IMR-90 (cell line): ENCODE data around the gene PRPS1L1. TPM values are rescaled to one million over a fixed set of nuclear protein-coding genes. Genes with fewer than 3 reads are reported as not detected.

ENCODE experiments used
- ATAC-seq: fragments of 200-7000 bp; cut with Tn5 transposase; 2 replicates; pipeline ENCODE4 v1.9.1; 2020; ENCODE audit warnings: low read depth, mild to moderate bottlenecking, moderate library complexity
- BruUV-seq: library from RNA; stranded (reverse); fragments of 400-500 nt; replicated peaks from 2 replicates; lab custom pipeline; 2021; lab: Mats Ljungman, UMichigan
- CTCF ChIA-PET: fragments of 300-600 bp; formaldehyde crosslinking; extraction: SDS; loops from one replicate; lab custom pipeline; 2021; ENCODE audit warnings: antibody characterized with exemption; lab: Yijun Ruan, JAX
- POLR2A ChIA-PET: fragments of 300-600 bp; sonication (Branson Sonifier 250); formaldehyde crosslinking; loops from one replicate; lab custom pipeline; 2022; ENCODE audit warnings: antibody characterized with exemption; ENCODE audit not compliant: unreplicated experiment; lab: Charles Lee
- DNase-seq: peaks from one replicate; pipeline ENCODE4 v3.0.0; 2013
- H2AFZ ChIP-seq: replicated peaks from 2 replicates; pipeline ENCODE3; 2013; ENCODE audit warnings: low read length, mild to moderate bottlenecking; ENCODE audit not compliant: poor library complexity
- H2AK5ac ChIP-seq: 2 replicates; pipeline ENCODE4 v1.6.1; 2013; ENCODE audit warnings: low read depth, low read length, inconsistent platforms
- H2AK9ac ChIP-seq: replicated peaks from 2 replicates; pipeline ENCODE3; 2013; ENCODE audit warnings: mild to moderate bottlenecking, low read depth, low read length, moderate library complexity; ENCODE audit not compliant: poor library complexity
- H2BK120ac ChIP-seq: 2 replicates; pipeline ENCODE4 v1.6.1; 2013; ENCODE audit warnings: low read depth, low read length, inconsistent platforms
- H2BK15ac ChIP-seq: 3 replicates; pipeline ENCODE4 v1.6.1; 2013; ENCODE audit warnings: low read depth, low read length, inconsistent platforms
- H2BK20ac ChIP-seq: 2 replicates; pipeline ENCODE4 v1.6.1; 2013; ENCODE audit warnings: low read depth, mild to moderate bottlenecking, inconsistent platforms, low read length, moderate library complexity
- H2BK5ac ChIP-seq: 2 replicates; pipeline ENCODE4 v1.6.1; 2013; ENCODE audit warnings: mild to moderate bottlenecking, low read depth, low read length, inconsistent platforms; ENCODE audit not compliant: poor library complexity, severe bottlenecking
- H3K14ac ChIP-seq: replicated peaks from 2 replicates; pipeline ENCODE4 v1.6.1; 2013; ENCODE audit warnings: low read depth, low read length, inconsistent platforms
- H3K18ac ChIP-seq: 2 replicates; pipeline ENCODE4 v1.6.1; 2013; ENCODE audit warnings: low read depth, low read length, control low read depth
- H3K23ac ChIP-seq: 2 replicates; pipeline ENCODE4 v1.6.1; 2013; ENCODE audit warnings: low read depth, low read length, inconsistent platforms
- H3K27ac ChIP-seq: 2 replicates; pipeline ENCODE4 v1.5.1; 2013; ENCODE audit warnings: mild to moderate bottlenecking, control low read depth, low read length; ENCODE audit not compliant: insufficient read depth
- H3K27me3 ChIP-seq: 2 replicates; pipeline ENCODE4 v1.6.1; 2013; ENCODE audit warnings: low read length; ENCODE audit not compliant: control insufficient read depth, insufficient read depth
- H3K36me3 ChIP-seq: 2 replicates; pipeline ENCODE4 v1.6.1; 2013; ENCODE audit warnings: low read length, mixed read lengths; ENCODE audit not compliant: control insufficient read depth, insufficient read depth
- H3K4ac ChIP-seq: 2 replicates; pipeline ENCODE4 v1.6.1; 2013; ENCODE audit warnings: low read depth, low read length, inconsistent platforms
- H3K4me1 ChIP-seq: 2 replicates; pipeline ENCODE4 v1.6.1; 2013; ENCODE audit warnings: low read length, mixed read lengths; ENCODE audit not compliant: control insufficient read depth, insufficient read depth
- H3K4me2 ChIP-seq: 2 replicates; pipeline ENCODE4 v1.6.1; 2013; ENCODE audit warnings: low read depth, mild to moderate bottlenecking, control low read depth, low read length, moderate library complexity
- H3K4me3 ChIP-seq: 2 replicates; pipeline ENCODE4 v1.5.1; 2013; ENCODE audit warnings: low read depth, mild to moderate bottlenecking, control low read depth, low read length, moderate library complexity; ENCODE audit not compliant: insufficient read depth
- H3K56ac ChIP-seq: 2 replicates; pipeline ENCODE4 v1.6.1; 2013; ENCODE audit warnings: low read length, inconsistent platforms; ENCODE audit not compliant: insufficient read depth; ENCODE audit errors: extremely low read depth
- H3K79me1 ChIP-seq, 2 experiments: 2 replicates each; pipeline ENCODE4 v1.6.1; 2013; ENCODE audit warnings: low read length in 2 of 2, inconsistent platforms in 1 of 2, low read depth in 1 of 2
- H3K9ac ChIP-seq: 2 replicates; pipeline ENCODE4 v1.6.1; 2013; ENCODE audit warnings: low read depth, low read length, control low read depth
- H3K9me1 ChIP-seq: 2 replicates; pipeline ENCODE4 v1.6.1; 2013; ENCODE audit warnings: low read length, inconsistent platforms; ENCODE audit not compliant: insufficient read depth
- H3K9me3 ChIP-seq: 2 replicates; pipeline ENCODE4 v1.6.1; 2013; ENCODE audit warnings: low read length; ENCODE audit not compliant: control insufficient read depth, insufficient read depth
- H4K20me1 ChIP-seq: 2 replicates; pipeline ENCODE4 v1.6.1; 2013; ENCODE audit warnings: low read length, inconsistent platforms; ENCODE audit not compliant: insufficient read depth
- H4K5ac ChIP-seq: 2 replicates; pipeline ENCODE4 v1.6.1; 2013; ENCODE audit warnings: mild to moderate bottlenecking, low read depth, low read length, control low read depth
- H4K8ac ChIP-seq, 2 experiments: 2 replicates each; pipeline ENCODE4 v1.6.1; 2013; ENCODE audit warnings: low read depth in 2 of 2, low read length in 2 of 2, control low read depth in 1 of 2, inconsistent platforms in 1 of 2
- H4K91ac ChIP-seq: 2 replicates; pipeline ENCODE4 v1.6.1; 2013; ENCODE audit warnings: low read depth, low read length, inconsistent platforms; ENCODE audit not compliant: insufficient read depth
- BHLHE40 ChIP-seq: fragments of 150-350 bp; IDR thresholded peaks from 2 replicates; pipeline ENCODE4 v1.6.1; 2016; ENCODE audit warnings: mild to moderate bottlenecking, low read depth, low read length
- CEBPB ChIP-seq: IDR thresholded peaks from 2 replicates; pipeline ENCODE4 v1.6.1; 2012; ENCODE audit warnings: low read depth, low read length, improper control_type of control experiment
- CHD1 ChIP-seq: IDR thresholded peaks from 2 replicates; pipeline ENCODE4 v1.6.1; 2012; ENCODE audit warnings: low read depth, low read length, improper control_type of control experiment
- CTCF ChIP-seq: conservative IDR thresholded peaks from 2 replicates; pipeline ENCODE4 v1.5.1; 2012; ENCODE audit warnings: mild to moderate bottlenecking, low read depth, low read length, improper control_type of control experiment
- FOS ChIP-seq: fragments of 150-350 bp; IDR thresholded peaks from 2 replicates; pipeline ENCODE4 v1.6.1; 2016; ENCODE audit warnings: low read depth, low read length
- MAFK ChIP-seq: IDR thresholded peaks from 2 replicates; pipeline ENCODE4 v1.6.1; 2012; ENCODE audit warnings: low read depth, low read length, improper control_type of control experiment
- MAZ ChIP-seq: IDR thresholded peaks from 2 replicates; pipeline ENCODE4 v1.6.1; 2012; ENCODE audit warnings: low read depth, mild to moderate bottlenecking, low read length, improper control_type of control experiment, moderate library complexity, borderline replicate concordance
- MXI1 ChIP-seq: IDR thresholded peaks from 2 replicates; pipeline ENCODE4 v1.6.1; 2012; ENCODE audit warnings: low read depth, mild to moderate bottlenecking, low read length, moderate library complexity, borderline replicate concordance
- NFE2L2 ChIP-seq: fragments of 150-350 bp; IDR thresholded peaks from 2 replicates; pipeline ENCODE4 v1.6.1; 2016; ENCODE audit warnings: low read depth, mild to moderate bottlenecking, low read length
- POLR2A ChIP-seq: IDR thresholded peaks from 2 replicates; pipeline ENCODE4 v1.6.1; 2012; ENCODE audit warnings: mild to moderate bottlenecking, low read depth, low read length
- RAD21 ChIP-seq: IDR thresholded peaks from 2 replicates; pipeline ENCODE4 v1.6.1; 2012; ENCODE audit warnings: low read length, improper control_type of control experiment
- RCOR1 ChIP-seq: IDR thresholded peaks from 2 replicates; pipeline ENCODE4 v1.6.1; 2012; ENCODE audit warnings: mild to moderate bottlenecking, low read length, improper control_type of control experiment; ENCODE audit not compliant: insufficient replicate concordance
- RFX5 ChIP-seq: IDR thresholded peaks from 2 replicates; pipeline ENCODE4 v1.8.0; 2012; ENCODE audit warnings: low read depth, mild to moderate bottlenecking, low read length, moderate library complexity
- SMC3 ChIP-seq: fragments of 150-350 bp; IDR thresholded peaks from 2 replicates; pipeline ENCODE4 v1.6.1; 2016; ENCODE audit warnings: low read depth, mild to moderate bottlenecking, antibody characterized with exemption, low read length, moderate library complexity
- dilution Hi-C: fragments of 300-500 bp; cut with HindIII; formaldehyde crosslinking; loops from one replicate; pipeline ENCODE4 v1.14.3; 2018; ENCODE audit warnings: low sequenced_read_pairs; ENCODE audit not compliant: unreplicated experiment
- in situ Hi-C: fragments of 300-500 bp; cut with MboI; formaldehyde crosslinking; loops from 3 replicates; pipeline ENCODE4 v1.14.3; 2019; ENCODE audit warnings: low sequenced_read_pairs, inconsistent platforms, mixed read lengths
- intact Hi-C: fragments of 100-400 bp; cut with micrococcal nuclease; formaldehyde crosslinking; loops from 2 replicates; pipeline ENCODE4 v1.10.0; 2022
- polyA plus RNA-seq, 3 experiments: library from polyadenylated mRNA; depleted of rRNA; stranded (reverse); fragments of >200 nt; gene quantifications; 2 replicates each; pipeline ENCODE4 v1.2.3, GENCODE V29; 2012; ENCODE audit warnings: low replicate concordance in 1 of 3
- total RNA-seq: library from RNA; depleted of rRNA; stranded (reverse); fragments of >200 nt; gene quantifications from 2 replicates; pipeline ENCODE4 v1.2.3, GENCODE V29; 2012
- TF ChIP-seq, protein P1 (sequence below): fragments of 150-350 bp; IDR thresholded peaks from 2 replicates; pipeline ENCODE4 v1.6.1; 2017; ENCODE audit warnings: mild to moderate bottlenecking, antibody characterized with exemption, low read length, low read depth
- TF ChIP-seq, protein P2 (sequence below): fragments of 150-350 bp; IDR thresholded peaks from 2 replicates; pipeline ENCODE4 v1.6.1; 2016; ENCODE audit warnings: low read depth, mild to moderate bottlenecking, low read length, moderate library complexity, borderline replicate concordance

Gene PRPS1L1
- total and polyA plus RNA-seq, 2 of the 4 experiments (the other 2 are of a cell fraction), result not detected

DNA sequence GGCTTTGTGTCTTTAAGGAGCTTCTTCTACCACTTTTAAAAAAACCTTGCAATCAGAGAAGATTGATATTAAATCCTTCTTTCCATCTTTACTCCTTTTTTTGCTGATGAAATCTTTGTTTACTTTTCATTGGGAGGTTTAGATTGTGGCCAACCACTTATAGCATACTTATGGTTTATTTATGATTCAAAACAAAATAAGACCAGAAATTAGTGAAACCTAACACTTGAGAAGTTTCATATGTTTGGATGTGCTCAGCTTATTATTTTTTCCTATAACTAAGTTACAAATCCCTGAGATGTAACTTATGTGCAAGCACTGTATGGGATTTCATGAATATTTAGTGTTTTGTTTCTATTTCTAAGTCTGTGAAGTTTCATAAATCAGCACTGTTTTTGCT, 13.5 kb upstream of the PRPS1L1 start:
- TF ChIP-seq RCOR1, result no peak
- no peak for TF ChIP-seq FOS
- no peak for TF ChIP-seq NFE2L2
- TF ChIP-seq CEBPB, result no peak
- no peak for TF ChIP-seq CTCF
- TF ChIP-seq, protein P1, sequence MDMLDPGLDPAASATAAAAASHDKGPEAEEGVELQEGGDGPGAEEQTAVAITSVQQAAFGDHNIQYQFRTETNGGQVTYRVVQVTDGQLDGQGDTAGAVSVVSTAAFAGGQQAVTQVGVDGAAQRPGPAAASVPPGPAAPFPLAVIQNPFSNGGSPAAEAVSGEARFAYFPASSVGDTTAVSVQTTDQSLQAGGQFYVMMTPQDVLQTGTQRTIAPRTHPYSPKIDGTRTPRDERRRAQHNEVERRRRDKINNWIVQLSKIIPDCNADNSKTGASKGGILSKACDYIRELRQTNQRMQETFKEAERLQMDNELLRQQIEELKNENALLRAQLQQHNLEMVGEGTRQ, result no peak
- TF ChIP-seq SMC3, result no peak
- no peak for TF ChIP-seq RFX5
- no peak for TF ChIP-seq POLR2A
- TF ChIP-seq, protein P2, sequence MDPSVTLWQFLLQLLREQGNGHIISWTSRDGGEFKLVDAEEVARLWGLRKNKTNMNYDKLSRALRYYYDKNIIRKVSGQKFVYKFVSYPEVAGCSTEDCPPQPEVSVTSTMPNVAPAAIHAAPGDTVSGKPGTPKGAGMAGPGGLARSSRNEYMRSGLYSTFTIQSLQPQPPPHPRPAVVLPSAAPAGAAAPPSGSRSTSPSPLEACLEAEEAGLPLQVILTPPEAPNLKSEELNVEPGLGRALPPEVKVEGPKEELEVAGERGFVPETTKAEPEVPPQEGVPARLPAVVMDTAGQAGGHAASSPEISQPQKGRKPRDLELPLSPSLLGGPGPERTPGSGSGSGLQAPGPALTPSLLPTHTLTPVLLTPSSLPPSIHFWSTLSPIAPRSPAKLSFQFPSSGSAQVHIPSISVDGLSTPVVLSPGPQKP, result no peak
- no peak for TF ChIP-seq RAD21
- no peak for TF ChIP-seq MAZ
- TF ChIP-seq MAFK, result no peak
- no peak for TF ChIP-seq BHLHE40
- no peak for TF ChIP-seq CHD1
- TF ChIP-seq MXI1, result no peak
- Histone ChIP-seq H3K27ac (peak overlapping the region; percentile 67; the same call in 1 of the 2 replicates), H2AFZ (no peak overlapping the region), H3K23ac (no peak overlapping the region), H3K14ac (no peak overlapping the region), H3K27me3 (no peaks in the 10 kb centered on the region), H3K79me1 (no peaks in the 10 kb centered on the region), H2BK20ac (no peak overlapping the region), H3K4me2 (0 out of 2 replicates have a peak overlapping the region, but pooled peaks have one; percentile 28), H3K9me1 (no peaks in the 10 kb centered on the region), H2BK5ac (peak overlapping the region; percentile 62), H4K91ac (no peak overlapping the region), H2BK120ac (peak overlapping the region; percentile 12; the same call in 1 of the 2 replicates), H4K20me1 (no peaks in the 10 kb centered on the region), H3K4me3 (no peak overlapping the region), H3K4me1 (peaks cover 2% of the 10 kb centered on the region), H3K56ac (no peak overlapping the region), H3K9ac (no peak overlapping the region), H4K8ac (no peak overlapping the region; a peak in 1 of 4 replicates), H3K4ac (no peak overlapping the region), H2AK9ac (no peak overlapping the region), H2AK5ac (no peak overlapping the region), H3K36me3 (no peaks in the 10 kb centered on the region), H2BK15ac (no peak overlapping the region), H3K18ac (no peak overlapping the region), H3K9me3 (no peaks in the 10 kb centered on the region), H4K5ac (no peak overlapping the region)
- dilution Hi-C loops (no loop called here), in situ Hi-C loops (no loop called here), intact Hi-C loops (no loop called here)
- no TSS peak for BruUV-seq
- DNase-seq (peak; percentile 26), ATAC-seq (peak; percentile 12)
- ChIA-PET POLR2A (no interaction called here), CTCF (interaction anchor here (0.8 kb wide), 1 partner anchor 30 kb away, joined by 3 read pairs; no protein-coding TSS in a partner anchor)
